Subcutaneous abdominal adipose tissue (tissue), 5 donors: ENCODE data around the gene TAGAP.
A peak's percentile ranks its signal among the peaks of the same experiment; 100 is the strongest.
"Not testable (repeated sequence)": the region's sequence is repeated elsewhere in the genome, so short reads cannot be mapped to it uniquely, and the experiment has no call there.

Experiments used
- H3K27ac ChIP-seq: one replicate; pipeline ENCODE4 v1.7.0; 2013; ENCODE audit warnings: low read depth, mild to moderate bottlenecking, inconsistent platforms, low read length, moderate library complexity
- H3K27me3 ChIP-seq, 5 donors: one replicate each; pipeline ENCODE4 v1.7.0; 2013; ENCODE audit warnings: low read length in 5 of 5, inconsistent platforms in 1 of 5; ENCODE audit not compliant: control insufficient read depth in 5 of 5, insufficient read depth in 4 of 5
- H3K36me3 ChIP-seq, 5 donors: one replicate each; pipeline ENCODE4 v1.7.0; 2013; ENCODE audit warnings: low read length in 5 of 5; ENCODE audit not compliant: control insufficient read depth in 5 of 5, insufficient read depth in 5 of 5
- H3K4me1 ChIP-seq, 5 donors: one replicate each; pipeline ENCODE4 v1.7.0; 2013; ENCODE audit warnings: low read length in 5 of 5, mild to moderate bottlenecking in 3 of 5, moderate library complexity in 1 of 5; ENCODE audit not compliant: control insufficient read depth in 5 of 5, insufficient read depth in 5 of 5
- H3K4me3 ChIP-seq, 5 donors: one replicate each; pipeline ENCODE4 v1.7.0; 2013; ENCODE audit warnings: low read length in 5 of 5, low read depth in 1 of 5
- H3K9ac ChIP-seq, 5 donors: one replicate each; pipeline ENCODE4 v1.7.0; 2013; ENCODE audit warnings: low read length in 5 of 5, mild to moderate bottlenecking in 4 of 5, moderate library complexity in 3 of 5
- H3K9me3 ChIP-seq, 5 donors: one replicate each; pipeline ENCODE4 v1.7.0; 2013; ENCODE audit warnings: low read length in 5 of 5; ENCODE audit not compliant: control insufficient read depth in 5 of 5
- donor health status: healthy.
- donor health status: healthy.
- donor health status: healthy.
- donor health status: healthy.
- donor health status: healthy.

TAGAP gene

DNA sequence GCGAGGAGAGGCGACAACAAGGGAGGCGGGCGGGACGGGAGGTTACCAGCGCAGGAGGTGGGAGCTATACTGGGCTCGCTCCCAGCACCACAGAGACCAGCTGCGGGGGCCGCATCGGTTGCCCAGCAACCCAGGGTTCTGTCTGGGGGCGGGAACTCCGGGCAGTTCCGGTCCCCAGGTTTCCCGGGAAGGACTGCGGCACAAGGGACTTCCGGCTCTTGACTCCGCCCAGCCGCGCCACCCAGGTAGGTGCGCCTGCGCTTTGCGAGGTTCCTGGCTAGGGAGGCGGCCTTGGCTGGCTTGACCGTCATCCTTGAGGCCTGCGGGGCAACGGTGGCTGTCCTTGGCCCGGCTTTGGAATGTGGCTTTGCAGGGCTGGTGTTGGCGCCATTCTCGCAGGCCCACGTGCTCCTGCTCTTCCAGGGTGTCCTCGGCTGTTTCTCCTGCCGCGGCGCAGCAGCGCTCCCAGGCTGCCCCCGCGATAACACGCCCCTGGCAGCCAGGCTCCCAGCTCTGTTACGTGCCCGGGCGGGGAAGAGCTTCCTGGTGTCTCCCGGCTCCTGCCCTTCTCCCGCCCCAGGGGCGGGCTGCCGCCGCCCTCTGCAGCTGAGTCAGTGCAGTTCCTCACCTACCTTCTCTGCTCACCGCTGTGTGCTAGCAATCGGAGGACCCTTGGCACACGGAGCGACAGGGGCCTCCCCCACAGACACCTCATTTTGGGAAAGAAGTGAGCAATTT lies 45.0 kb downstream of the TAGAP start, which contains the start of gene RSPH3:
Gene RSPH3, minus strand, starts transcription at position 537 of the 738 bp plus-strand sequence. CDS start 652 bp downstream, outside the sequence.
- Histone ChIP-seq H3K9me3 (no peaks in the 10 kb centered on the region), H3K4me1 (peaks cover 2 to 23% (median 19%) of the 10 kb centered on the region in 5 donors), H3K27ac (peak within 1 kb of the TSS; percentile 64), H3K9ac (peak within 1 kb of the TSS; percentile 75 to 81 (median 79)), H3K36me3 (no peaks in the 10 kb centered on the region), H3K27me3 (no peaks in the 10 kb centered on the region), H3K4me3 (peak within 1 kb of the TSS; percentile 86 to 98 (median 90))

DNA sequence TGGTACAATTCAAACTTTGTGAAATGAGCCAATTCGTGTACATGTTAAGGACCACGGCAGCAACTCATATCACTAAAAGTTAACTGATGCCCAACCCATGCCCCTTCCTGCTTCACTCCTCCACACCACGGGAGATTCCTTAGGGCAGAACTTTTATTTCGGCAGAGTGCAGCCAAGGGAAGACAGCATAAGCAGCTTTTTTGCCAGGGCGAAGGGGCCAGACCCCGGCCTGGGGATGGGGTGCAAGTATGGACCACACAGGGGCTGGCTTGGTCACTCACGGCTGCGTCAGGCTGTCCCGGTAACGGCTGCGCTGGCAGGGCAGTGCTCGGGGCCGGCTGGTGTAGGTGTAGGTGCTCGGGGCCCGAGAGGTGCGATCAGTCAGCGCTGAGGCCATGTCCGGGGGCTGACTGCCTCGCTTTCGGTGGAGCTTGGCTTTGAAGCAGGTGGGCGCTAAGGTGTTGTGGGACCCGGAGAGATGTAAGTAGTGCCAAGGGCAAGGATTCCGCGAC lies 45.6 kb downstream of the TAGAP start:
- Histone ChIP-seq H3K4me1 (peaks cover 2 to 23% (median 19%) of the 10 kb centered on the region in 5 donors), H3K9ac (peak overlapping the region in 4 of 5 donors; percentile 56 to 81 (median 77)), H3K27ac (peak overlapping the region; percentile 64), H3K4me3 (peak overlapping the region; percentile 86 to 98 (median 90)), H3K9me3 (no peaks in the 10 kb centered on the region), H3K27me3 (no peaks in the 10 kb centered on the region), H3K36me3 (no peaks in the 10 kb centered on the region)

DNA sequence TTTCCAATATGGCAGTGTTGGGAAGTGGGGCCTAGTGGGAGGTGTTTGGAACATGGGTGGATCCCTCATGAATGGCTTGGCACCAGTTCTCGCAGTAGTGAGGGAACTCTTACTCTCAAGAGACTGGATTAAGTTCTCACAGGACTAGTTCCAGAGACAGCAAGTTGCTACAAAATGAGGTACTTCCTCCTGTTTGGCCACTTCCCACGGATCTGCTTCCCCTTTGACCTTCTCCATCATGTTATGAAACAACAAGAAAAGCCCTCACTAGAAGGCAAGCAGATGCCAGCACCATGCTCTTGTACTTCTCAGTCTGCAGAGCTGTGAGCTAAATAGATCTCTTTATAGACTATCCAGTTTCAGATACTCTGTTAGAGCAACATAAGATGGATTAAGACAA lies 47.9 kb downstream of the TAGAP start:
- peaks cover 2 to 23% (median 19%) of the 10 kb centered on the region in 5 donors for H3K4me1 ChIP-seq
- no peaks in the 10 kb centered on the region for H3K27me3 ChIP-seq
- H3K36me3 ChIP-seq = no peaks in the 10 kb centered on the region
- no peak overlapping the region for H3K27ac ChIP-seq
- no peaks in the 10 kb centered on the region for H3K9me3 ChIP-seq
- no peak overlapping the region for H3K9ac ChIP-seq
- H3K4me3 ChIP-seq = no peak overlapping the region

DNA sequence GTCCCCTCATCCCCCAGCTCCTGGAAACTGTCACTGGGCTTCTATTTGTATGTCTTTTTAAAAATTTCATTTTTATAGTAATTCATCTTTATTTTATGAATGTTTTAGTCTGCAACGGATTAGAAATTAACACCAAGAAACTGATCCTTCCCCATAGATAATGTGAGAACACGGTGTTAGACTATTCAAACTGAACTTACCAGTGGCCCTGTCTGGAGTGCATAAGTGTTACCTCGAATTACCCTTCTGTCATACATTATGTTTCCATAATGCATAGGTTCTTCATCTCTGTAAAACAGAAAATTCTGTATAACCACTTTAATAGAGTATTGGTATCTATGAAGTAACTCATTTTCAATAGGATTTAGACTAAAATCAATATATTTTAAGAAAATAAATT lies 51.2 kb downstream of the TAGAP start:
- no peaks in the 10 kb centered on the region for H3K4me1 ChIP-seq
- H3K9me3 ChIP-seq = peaks cover 0 to 12% (median 5%) of the 10 kb centered on the region in 5 donors
- H3K36me3 ChIP-seq = no peaks in the 10 kb centered on the region
- no peak overlapping the region for H3K4me3 ChIP-seq
- H3K27me3 ChIP-seq = no peaks in the 10 kb centered on the region
- no peak overlapping the region for H3K9ac ChIP-seq
- no peak overlapping the region for H3K27ac ChIP-seq

DNA sequence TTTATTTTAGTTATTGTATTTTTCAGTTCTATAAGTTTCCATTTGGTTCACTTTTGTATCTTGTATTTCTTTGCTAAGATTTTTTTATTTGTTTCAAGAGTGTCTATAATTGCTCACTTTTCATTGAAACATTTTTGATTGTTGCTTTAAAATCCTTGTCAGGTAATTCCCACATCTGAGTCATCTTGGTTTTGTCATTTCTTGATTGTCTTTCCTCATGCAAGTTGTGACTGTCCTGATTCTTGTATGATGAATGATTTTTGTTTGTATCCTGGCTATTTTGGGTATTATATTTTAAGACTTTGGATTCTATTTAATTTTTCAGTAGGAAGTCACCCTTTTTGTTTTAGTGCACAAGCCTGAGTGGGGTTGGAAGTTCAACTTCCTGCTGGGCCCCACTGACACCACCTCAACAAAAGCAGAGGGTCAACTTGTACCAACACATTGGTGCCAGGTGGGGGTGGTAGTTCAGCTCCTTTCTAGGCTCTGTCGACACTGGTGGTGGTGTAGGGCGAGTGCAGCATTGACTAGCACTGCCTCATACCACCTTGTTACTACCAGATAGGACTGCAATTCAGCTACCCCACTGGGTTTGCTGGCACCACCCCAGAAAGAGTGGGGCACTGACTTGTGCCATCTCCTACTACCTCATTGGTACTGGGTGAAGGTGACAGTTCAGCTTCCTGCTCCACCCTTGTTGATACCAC lies 53.6 kb downstream of the TAGAP start:
- H3K9ac ChIP-seq = no peak overlapping the region
- H3K36me3 ChIP-seq = no peaks in the 10 kb centered on the region
- H3K4me1 ChIP-seq = no peaks in the 10 kb centered on the region
- H3K4me3 ChIP-seq = no peak overlapping the region
- H3K27ac ChIP-seq = no peak overlapping the region
- H3K9me3 ChIP-seq = peaks cover 0 to 13% (median 5%) of the 10 kb centered on the region in 5 donors
- no peaks in the 10 kb centered on the region for H3K27me3 ChIP-seq

DNA sequence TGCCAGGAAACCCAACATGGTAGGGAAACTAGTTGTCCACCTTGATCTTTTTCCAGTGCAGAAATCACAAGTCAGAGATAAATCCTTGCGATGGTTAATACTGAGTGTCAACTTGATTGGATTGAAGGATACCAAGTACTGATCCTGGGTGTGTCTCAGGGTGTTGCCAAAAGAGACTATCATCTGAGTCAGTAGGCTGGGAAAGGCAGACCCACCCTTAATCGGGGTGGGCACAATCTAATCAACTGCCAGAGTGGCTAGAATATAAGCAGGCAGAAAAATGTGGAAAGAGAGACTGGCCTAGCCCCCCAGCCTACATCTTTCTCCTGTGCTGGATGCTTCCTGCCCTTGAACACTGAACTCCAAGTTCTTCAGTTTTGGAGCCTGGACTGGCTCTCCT lies 55.1 kb downstream of the TAGAP start:
- H3K4me3 ChIP-seq, H3K36me3 ChIP-seq, H3K4me1 ChIP-seq, H3K27ac ChIP-seq, H3K9ac ChIP-seq, H3K27me3 ChIP-seq: not testable (repeated sequence)
- H3K9me3 ChIP-seq = peaks cover 0 to 13% (median 5%) of the 10 kb centered on the region in 5 donors

DNA sequence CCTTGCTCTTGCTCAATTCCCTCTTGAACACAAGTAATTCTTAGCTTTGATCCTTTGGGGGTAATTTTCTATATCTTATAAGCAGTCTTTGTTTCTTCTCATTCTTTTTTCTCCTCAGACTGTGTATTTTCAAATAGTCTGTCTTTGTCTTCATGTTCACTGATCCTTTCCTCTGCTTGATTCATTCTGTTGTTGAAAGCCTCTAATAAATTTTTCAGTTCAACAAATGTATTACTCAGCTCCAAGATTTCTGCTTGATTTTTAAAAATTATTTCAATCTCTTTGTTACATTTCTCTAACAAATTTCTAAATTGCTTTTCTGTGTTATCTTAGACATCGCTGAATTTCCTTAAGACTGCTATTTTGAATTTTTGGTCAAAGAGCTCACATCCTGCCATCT lies 56.3 kb downstream of the TAGAP start:
- H3K36me3 ChIP-seq = no peaks in the 10 kb centered on the region
- H3K27me3 ChIP-seq = no peaks in the 10 kb centered on the region
- no peaks in the 10 kb centered on the region for H3K4me1 ChIP-seq
- H3K9me3 ChIP-seq = peaks cover 0 to 13% (median 5%) of the 10 kb centered on the region in 5 donors
- no peak overlapping the region for H3K27ac ChIP-seq
- H3K4me3 ChIP-seq = no peak overlapping the region
- H3K9ac ChIP-seq = no peak overlapping the region

DNA sequence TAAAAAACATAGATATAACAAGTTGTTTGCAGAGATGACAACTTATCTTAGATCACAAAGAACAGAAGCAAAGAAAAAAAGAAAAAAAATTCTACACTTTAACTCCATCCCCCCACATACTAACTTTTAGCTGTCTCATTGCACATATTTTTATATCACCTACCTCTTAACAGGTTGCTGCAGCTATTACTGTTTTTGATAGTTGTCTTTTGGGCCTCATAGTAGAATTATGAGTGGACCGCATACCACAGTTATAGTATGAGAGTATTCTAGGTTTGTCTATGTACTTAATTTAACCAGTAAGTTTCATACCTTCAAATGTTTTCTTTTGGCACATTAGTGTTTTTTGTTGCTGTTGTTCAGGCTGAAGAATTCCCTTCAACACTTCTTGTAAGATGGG lies 57.1 kb downstream of the TAGAP start:
- H3K27ac ChIP-seq = no peak overlapping the region
- no peaks in the 10 kb centered on the region for H3K4me1 ChIP-seq
- H3K36me3 ChIP-seq = no peaks in the 10 kb centered on the region
- no peaks in the 10 kb centered on the region for H3K27me3 ChIP-seq
- H3K9ac ChIP-seq = no peak overlapping the region
- peaks cover 0 to 13% (median 5%) of the 10 kb centered on the region in 5 donors for H3K9me3 ChIP-seq
- H3K4me3 ChIP-seq = no peak overlapping the region
